HG02610 (cell line): ENCODE data around the gene HSPA12A.

ENCODE experiments used
- ATAC-seq: cut with Tn5 transposase; IDR thresholded peaks from one replicate; pipeline ENCODE4 v1.9.1; 2021; ENCODE audit warnings: mild to moderate bottlenecking, moderate library complexity; ENCODE audit not compliant: unreplicated experiment

Gene HSPA12A, protein sequence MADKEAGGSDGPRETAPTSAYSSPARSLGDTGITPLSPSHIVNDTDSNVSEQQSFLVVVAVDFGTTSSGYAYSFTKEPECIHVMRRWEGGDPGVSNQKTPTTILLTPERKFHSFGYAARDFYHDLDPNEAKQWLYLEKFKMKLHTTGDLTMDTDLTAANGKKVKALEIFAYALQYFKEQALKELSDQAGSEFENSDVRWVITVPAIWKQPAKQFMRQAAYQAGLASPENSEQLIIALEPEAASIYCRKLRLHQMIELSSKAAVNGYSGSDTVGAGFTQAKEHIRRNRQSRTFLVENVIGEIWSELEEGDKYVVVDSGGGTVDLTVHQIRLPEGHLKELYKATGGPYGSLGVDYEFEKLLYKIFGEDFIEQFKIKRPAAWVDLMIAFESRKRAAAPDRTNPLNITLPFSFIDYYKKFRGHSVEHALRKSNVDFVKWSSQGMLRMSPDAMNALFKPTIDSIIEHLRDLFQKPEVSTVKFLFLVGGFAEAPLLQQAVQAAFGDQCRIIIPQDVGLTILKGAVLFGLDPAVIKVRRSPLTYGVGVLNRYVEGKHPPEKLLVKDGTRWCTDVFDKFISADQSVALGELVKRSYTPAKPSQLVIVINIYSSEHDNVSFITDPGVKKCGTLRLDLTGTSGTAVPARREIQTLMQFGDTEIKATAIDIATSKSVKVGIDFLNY

GRCh38 chr10:116742367-116743265 lies at the start of gene HSPA12A:
HSPA12A (minus strand) TSS chr10:116742566; CDS start chr10:116742469, 97 bp downstream.
- peak; percentile 95 for ATAC-seq

DNA sequence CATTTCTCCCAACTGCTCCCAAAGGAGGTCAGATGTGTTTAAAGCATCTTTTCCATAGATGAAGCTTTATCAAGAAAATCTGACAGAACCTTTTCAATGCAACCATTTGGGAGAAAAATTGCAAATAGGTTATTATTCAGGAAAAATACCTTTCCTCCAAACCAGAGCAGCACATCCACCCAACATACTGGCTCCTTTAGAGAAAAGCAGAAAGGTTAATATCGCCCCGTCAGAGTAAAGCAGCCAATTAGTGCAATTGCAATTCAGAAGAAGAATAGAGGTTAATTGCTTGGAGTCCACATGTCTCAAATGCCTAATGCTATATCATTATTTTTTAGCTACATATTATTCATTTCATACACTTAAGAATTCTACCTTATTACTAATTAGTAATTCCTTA lies 48.9 kb upstream of the HSPA12A start:
- no peak for ATAC-seq

- peak; percentile 81 for ATAC-seq
Measured at GRCh38 chr10:116787893-116788665, 45.7 kb upstream of the HSPA12A start.

DNA sequence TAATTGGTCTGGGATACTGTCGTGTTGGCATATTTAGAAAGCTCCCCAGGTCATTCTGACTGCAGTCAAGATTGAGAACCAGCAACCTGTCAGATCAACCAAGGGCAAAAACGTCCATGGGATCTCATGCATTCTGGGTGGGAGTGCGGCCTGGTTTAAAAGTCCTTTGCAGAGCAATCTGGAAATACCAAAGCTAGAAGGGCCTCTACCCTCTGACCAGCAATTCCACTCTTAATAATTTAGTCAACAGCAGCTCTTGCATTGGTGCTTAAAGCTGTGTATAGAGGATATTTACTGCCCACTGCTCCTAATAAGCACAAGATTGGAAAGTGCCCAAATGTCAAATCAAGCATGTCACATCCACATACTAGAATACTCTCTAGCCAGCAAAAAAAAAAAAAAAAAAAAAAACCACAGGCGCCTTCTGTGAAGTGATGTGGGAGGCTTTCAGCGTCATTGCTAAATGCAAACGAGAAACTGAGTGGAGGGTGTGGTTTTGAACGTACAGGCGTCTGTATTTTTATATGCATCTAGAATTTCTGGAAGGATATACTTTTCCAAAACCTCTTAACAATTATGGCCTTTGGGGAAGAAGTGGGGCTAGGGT lies 44.8 kb upstream of the HSPA12A start:
- no peak for ATAC-seq

DNA sequence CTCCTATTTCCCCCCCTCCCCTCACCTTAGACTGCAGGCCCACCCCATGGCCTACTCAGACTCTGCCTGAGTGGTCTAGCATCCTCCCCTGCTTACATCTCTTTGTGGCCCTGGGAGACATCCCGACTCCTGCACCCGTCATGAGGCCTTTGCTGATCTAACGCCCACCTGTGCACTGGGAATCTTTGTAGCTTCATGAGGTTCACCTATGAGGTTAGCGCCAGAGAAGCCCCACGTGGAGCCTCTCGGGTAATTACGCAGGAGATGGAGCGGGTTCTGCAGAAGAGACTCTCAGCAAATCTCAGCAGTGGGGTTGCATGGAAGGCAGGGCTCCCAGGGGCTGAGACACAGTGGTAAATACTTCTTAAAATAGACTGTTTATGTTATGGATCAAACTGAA lies 43.5 kb upstream of the HSPA12A start:
- ATAC-seq: no peak

DNA sequence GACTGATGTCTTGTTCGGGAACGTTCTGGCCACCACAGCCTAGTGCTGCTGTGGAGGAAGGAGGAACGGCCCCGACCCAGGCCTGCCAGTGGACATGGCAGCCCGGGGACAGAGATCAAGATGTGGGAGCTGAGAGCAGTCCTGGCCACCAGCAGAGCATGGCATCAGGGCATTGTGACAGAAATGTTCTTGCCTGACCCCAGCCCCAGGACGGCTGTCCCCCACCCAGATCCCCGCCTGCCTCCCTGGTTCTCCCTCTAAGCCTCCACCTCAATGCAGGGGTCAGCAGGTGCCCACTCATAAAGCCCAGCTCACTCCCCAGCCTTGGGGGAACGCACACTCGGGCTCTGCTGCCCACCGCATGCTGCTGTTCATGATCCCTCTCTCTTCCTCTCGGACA lies 42.9 kb upstream of the HSPA12A start:
- no peak for ATAC-seq

- no peak for ATAC-seq
Measured at GRCh38 chr10:116784651-116785050, 42.3 kb upstream of the HSPA12A start.

GRCh38 chr10:116784035-116784434 lies 41.7 kb upstream of the HSPA12A start:
- ATAC-seq: no peak

DNA sequence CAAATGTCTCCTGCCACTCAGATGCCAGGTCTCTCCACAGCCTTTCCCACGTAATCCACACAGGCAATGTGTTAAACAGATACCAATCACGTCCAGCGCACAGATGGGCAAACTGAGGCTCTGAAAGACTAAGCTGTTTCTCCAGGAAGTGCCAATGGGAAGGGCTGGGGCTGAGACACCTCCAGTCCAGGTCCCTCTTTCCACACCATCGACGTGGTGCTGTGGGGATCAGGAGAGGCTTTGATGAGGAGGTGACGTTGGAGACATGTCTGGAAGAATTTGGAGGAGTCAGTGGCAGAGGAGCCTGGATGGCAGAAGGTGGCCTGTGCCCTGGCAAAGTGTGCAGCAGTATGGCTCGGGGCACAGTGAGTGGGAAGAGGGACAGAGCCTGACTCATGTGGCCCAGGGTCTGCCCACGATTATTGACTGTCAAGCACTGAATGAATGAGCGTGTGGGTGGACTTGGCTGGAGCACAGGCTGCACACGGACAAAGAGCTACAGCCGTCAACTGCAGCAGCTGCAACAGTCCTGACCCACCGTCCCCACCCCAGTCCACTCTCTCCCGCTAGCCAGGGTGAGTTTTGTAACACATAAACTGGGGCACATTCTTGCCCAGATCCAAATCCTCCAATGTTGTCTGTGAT lies 40.8 kb upstream of the HSPA12A start:
- ATAC-seq: no peak

- ATAC-seq: no peak
Measured at GRCh38 chr10:116781370-116781884, 39.1 kb upstream of the HSPA12A start.

- ATAC-seq: no peak
Measured at GRCh38 chr10:116780691-116781205, 38.4 kb upstream of the HSPA12A start.

DNA sequence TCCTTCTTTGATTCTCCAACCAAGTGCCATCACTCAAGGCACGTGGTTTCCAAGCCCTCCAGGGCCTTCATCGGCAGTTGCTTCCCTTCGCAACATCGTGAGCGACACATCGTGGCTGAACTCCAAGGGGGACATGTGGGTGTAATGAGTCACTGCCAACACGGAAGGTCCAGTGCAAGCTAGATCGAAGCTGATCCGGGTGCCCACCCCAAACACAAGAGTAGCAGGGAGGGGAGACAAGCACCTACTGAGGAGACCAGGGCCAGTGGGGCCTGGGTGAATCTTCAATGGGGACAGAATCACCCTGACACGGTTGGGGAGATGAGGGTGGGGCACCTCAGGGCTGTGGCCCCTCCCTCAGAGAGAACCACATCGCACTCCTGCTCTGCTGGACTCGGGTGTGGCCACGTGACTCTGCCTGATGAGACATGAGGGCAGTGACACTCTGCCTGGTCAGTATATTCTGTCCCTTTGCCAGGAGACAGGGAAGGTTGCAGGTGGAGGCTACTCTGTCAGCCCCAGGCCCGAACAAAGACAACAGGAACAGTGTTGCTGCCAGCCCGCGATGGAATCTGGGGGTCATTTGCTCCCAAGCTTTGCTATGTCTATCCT lies 36.8 kb upstream of the HSPA12A start:
- ATAC-seq: no peak

- no peak for ATAC-seq
Measured at GRCh38 chr10:116777006-116777405, 34.6 kb upstream of the HSPA12A start.

- no peak for ATAC-seq
Measured at GRCh38 chr10:116775488-116776400, 33.4 kb upstream of the HSPA12A start.

DNA sequence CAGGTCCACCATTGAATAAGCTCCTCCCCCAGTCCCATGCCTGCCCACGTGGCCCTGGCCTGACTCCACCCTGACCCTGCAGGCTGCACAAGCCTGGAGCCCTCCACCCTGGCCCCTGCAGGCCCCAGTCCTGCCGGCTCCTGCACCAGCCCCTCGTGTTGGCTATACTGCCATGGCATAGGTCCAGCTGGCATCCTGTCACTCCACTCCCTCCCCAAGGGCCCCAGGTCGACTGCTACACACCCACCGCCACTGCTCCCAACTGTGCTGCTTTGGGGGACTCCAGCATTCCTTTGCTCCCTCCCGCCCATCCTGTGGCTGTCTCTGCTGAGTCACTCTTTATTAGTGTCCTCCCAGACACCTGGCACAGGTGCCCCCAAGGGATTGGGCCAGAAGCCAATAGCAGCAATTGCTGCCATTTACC lies 32.4 kb upstream of the HSPA12A start:
- no peak for ATAC-seq

- no peak for ATAC-seq
Measured at GRCh38 chr10:116772909-116773705, 30.7 kb upstream of the HSPA12A start.
